Loucy (cell line): ENCODE measurements around the gene PROS1.

ENCODE experiments used
- H2AFZ ChIP-seq: fragments of 200-600 bp; sonication (generic); 2 replicates; pipeline ENCODE4 v1.6.0; 2016; ENCODE audit warnings: antibody characterized with exemption, mild to moderate bottlenecking, low read length, moderate library complexity
- H3F3A ChIP-seq: fragments of 200-600 bp; 2 replicates; pipeline ENCODE4 v1.6.0; 2016; ENCODE audit warnings: antibody characterized with exemption, low read depth, mild to moderate bottlenecking
- H3K27me3 ChIP-seq: fragments of 200-600 bp; sonication (generic); 2 replicates; pipeline ENCODE4 v1.6.1; 2014; ENCODE audit warnings: low read length, mild to moderate bottlenecking; ENCODE audit not compliant: insufficient read depth, poor library complexity, severe bottlenecking
- H3K36me3 ChIP-seq: fragments of 200-600 bp; sonication (generic); 2 replicates; pipeline ENCODE4 v1.6.1; 2016; ENCODE audit warnings: low read length; ENCODE audit not compliant: insufficient read depth
- H3K4me1 ChIP-seq: fragments of 200-600 bp; sonication (generic); 2 replicates; pipeline ENCODE4 v1.5.1; 2014; ENCODE audit warnings: low read length, mild to moderate bottlenecking; ENCODE audit not compliant: insufficient read depth, poor library complexity, severe bottlenecking
- H3K4me2 ChIP-seq: fragments of 200-600 bp; sonication (generic); 2 replicates; pipeline ENCODE4 v1.6.0; 2014; ENCODE audit warnings: antibody characterized with exemption, low read length, low read depth, mild to moderate bottlenecking; ENCODE audit not compliant: poor library complexity, severe bottlenecking
- H3K4me3 ChIP-seq: fragments of 200-600 bp; sonication (generic); 2 replicates; pipeline ENCODE4 v1.5.1; 2014; ENCODE audit warnings: low read length, mild to moderate bottlenecking, mixed read lengths; ENCODE audit not compliant: poor library complexity, severe bottlenecking
- H3K79me2 ChIP-seq: fragments of 200-600 bp; sonication (generic); 2 replicates; pipeline ENCODE4 v1.6.1; 2014; ENCODE audit warnings: low read length; ENCODE audit not compliant: insufficient read depth
- H3K9ac ChIP-seq: fragments of 200-600 bp; sonication (generic); 2 replicates; pipeline ENCODE4 v1.6.0; 2014; ENCODE audit warnings: mild to moderate bottlenecking, low read depth, low read length, moderate library complexity; ENCODE audit not compliant: poor library complexity, severe bottlenecking
- H3K9me2 ChIP-seq: fragments of 200-600 bp; sonication (generic); replicated peaks from 2 replicates; pipeline ENCODE4 v1.6.1; 2016; ENCODE audit warnings: low read depth, low read length, mixed read lengths
- H3K9me3 ChIP-seq: fragments of 200-600 bp; sonication (generic); 2 replicates; pipeline ENCODE4 v1.6.1; 2014; ENCODE audit warnings: mild to moderate bottlenecking, antibody characterized with exemption, low read length, low read depth; ENCODE audit not compliant: insufficient read depth
- H4K20me1 ChIP-seq: fragments of 200-600 bp; sonication (generic); 2 replicates; pipeline ENCODE4 v1.6.0; 2014; ENCODE audit warnings: antibody characterized with exemption, low read length, mild to moderate bottlenecking; ENCODE audit not compliant: insufficient read depth, poor library complexity, severe bottlenecking
- EZH2phosphoT487 ChIP-seq: fragments of 200-600 bp; IDR thresholded peaks from 2 replicates; pipeline ENCODE4 v1.6.1; 2018; ENCODE audit warnings: antibody characterized with exemption, mild to moderate bottlenecking, moderate library complexity, borderline replicate concordance
- TF ChIP-seq, protein P1 (sequence below): fragments of 200-600 bp; sonication (generic); conservative IDR thresholded peaks from 2 replicates; pipeline ENCODE4 v1.5.1; 2014; ENCODE audit warnings: mild to moderate bottlenecking, antibody characterized with exemption, low read length

PROS1 gene

DNA sequence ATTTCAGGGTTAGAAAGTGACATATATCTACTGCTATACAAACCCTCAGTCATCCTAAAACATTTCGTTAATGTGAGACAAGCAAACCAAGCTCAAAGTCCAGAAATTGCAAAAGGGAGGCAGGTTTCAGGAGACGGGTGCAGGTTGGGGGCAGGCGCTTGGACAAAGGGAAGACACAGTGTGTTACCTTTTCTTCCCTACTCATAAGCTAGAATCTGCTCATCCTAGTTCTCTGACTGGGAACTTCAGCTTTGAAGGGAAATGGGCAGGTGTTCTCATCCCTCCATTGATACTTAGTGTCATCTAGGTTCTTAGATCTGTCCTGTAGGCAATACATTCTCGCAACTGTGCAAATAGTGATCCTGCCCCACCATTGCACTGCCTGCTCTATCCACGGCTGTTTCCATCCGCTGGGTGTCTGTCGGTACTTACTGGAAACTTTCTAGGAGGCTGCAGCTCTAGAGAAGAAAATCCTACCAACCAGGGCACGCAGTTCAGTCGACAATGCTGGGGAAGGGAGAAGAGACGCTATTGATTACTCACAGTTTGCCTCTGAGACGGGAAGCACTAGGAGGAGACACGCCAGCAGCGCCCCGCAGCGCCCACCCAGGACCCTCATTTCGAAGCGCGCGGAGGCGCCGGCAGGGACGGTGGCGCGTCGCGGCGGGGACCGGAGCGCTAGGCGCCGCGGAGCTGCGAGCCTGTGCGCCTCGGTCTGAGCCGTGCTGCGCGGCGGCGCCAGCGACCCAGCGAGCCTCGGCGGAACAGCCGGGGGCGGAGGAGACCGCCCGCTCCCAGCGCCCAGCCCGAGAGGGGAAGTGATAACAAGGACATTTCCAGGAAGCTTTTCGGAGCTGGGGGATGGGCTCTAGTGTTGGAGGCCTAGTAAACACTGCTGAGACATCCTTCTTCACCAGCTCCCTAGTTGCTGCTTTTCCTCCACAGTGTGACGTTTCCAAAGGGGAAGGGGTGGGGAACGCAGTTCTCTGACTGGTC, at the start of gene PROS1:
TSS of gene PROS1 (minus strand) at position 766 of the 996 bp plus-strand sequence. CDS start at position 619, 147 bp downstream.
- no peaks in the 10 kb centered on the region for H3K27me3 ChIP-seq
- no peaks in the 10 kb centered on the region for H3K9me3 ChIP-seq
- no peaks in the 10 kb centered on the region for H3K36me3 ChIP-seq
- H3K4me3 ChIP-seq: peak within 1 kb of the TSS; percentile 77
- no peaks in the 10 kb centered on the region for H4K20me1 ChIP-seq
- H3K9ac ChIP-seq: peak within 1 kb of the TSS; percentile 59
- no peaks in the 10 kb centered on the region for H3K9me2 ChIP-seq
- TF ChIP-seq, protein P1, sequence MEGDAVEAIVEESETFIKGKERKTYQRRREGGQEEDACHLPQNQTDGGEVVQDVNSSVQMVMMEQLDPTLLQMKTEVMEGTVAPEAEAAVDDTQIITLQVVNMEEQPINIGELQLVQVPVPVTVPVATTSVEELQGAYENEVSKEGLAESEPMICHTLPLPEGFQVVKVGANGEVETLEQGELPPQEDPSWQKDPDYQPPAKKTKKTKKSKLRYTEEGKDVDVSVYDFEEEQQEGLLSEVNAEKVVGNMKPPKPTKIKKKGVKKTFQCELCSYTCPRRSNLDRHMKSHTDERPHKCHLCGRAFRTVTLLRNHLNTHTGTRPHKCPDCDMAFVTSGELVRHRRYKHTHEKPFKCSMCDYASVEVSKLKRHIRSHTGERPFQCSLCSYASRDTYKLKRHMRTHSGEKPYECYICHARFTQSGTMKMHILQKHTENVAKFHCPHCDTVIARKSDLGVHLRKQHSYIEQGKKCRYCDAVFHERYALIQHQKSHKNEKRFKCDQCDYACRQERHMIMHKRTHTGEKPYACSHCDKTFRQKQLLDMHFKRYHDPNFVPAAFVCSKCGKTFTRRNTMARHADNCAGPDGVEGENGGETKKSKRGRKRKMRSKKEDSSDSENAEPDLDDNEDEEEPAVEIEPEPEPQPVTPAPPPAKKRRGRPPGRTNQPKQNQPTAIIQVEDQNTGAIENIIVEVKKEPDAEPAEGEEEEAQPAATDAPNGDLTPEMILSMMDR: peak; percentile 34
- TF ChIP-seq EZH2phosphoT487: no peak
- peak within 1 kb of the TSS; percentile 98 for H2AFZ ChIP-seq
- H3K79me2 ChIP-seq: no peaks in the 10 kb centered on the region
- peaks cover 4% of the 10 kb centered on the region for H3K4me1 ChIP-seq
- H3F3A ChIP-seq: no peaks in the 10 kb centered on the region
- H3K4me2 ChIP-seq: peak within 1 kb of the TSS; percentile 88

DNA sequence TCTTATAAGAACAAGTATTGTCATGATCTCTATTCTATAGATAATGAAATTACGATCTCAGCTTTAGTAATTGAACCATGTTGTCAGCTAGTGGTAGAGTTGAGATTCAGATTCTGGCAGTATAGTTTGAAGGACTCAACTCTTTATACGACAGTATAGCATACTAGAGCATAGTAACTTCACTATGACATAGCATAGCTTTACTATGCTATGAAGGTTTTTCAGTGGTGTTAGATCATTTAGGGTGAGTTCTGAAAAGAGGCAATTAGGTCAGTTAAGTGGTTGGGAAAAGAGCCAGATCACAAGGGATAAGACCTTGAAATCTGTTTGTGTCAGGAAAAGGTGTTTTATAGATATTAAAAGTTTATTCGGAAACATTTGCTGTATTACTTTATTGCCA, 46.6 kb upstream of the PROS1 start:
- Histone ChIP-seq H2AFZ (no peak overlapping the region), H3K36me3 (no peaks in the 10 kb centered on the region), H3K4me2 (no peak overlapping the region), H3K9ac (no peak overlapping the region), H4K20me1 (no peaks in the 10 kb centered on the region), H3K9me3 (no peaks in the 10 kb centered on the region), H3K9me2 (no peaks in the 10 kb centered on the region), H3K27me3 (no peaks in the 10 kb centered on the region), H3K4me3 (no peak overlapping the region), H3F3A (no peaks in the 10 kb centered on the region), H3K4me1 (no peaks in the 10 kb centered on the region), H3K79me2 (no peaks in the 10 kb centered on the region)
- TF ChIP-seq, protein P1: no peak
- no peak for TF ChIP-seq EZH2phosphoT487

DNA sequence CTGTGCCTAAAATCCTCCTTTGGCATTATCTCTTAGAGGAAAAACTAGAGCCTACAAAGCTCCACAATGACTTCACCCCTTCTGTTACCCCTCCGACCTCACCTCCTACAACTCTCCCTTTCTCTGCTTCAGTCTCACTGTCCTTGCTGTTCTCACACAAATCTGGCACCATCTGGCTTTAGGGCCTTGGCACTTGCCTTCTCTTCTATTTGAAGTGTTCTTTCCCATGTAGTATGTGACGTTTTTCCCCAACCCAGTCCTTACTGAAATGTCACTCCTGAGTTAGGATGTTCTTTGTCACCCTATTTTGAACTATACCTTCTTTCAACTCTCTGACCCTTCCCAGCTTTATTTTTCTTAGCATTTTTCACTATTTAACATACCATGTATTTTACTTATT, 46.0 kb upstream of the PROS1 start:
- Histone ChIP-seq H3K36me3 (no peaks in the 10 kb centered on the region), H3K4me1 (peaks cover 3% of the 10 kb centered on the region), H3F3A (no peaks in the 10 kb centered on the region), H2AFZ (no peak overlapping the region), H3K9me2 (no peaks in the 10 kb centered on the region), H3K9me3 (no peaks in the 10 kb centered on the region), H3K4me2 (no peak overlapping the region), H3K9ac (no peak overlapping the region), H3K79me2 (no peaks in the 10 kb centered on the region), H3K27me3 (no peaks in the 10 kb centered on the region), H3K4me3 (no peak overlapping the region), H4K20me1 (no peaks in the 10 kb centered on the region)
- TF ChIP-seq EZH2phosphoT487: no peak
- TF ChIP-seq, protein P1: no peak
